HCT116 (cell line): Measurements from ENCODE around the gene ALOX12B.

Source experiments
- EZH2 ChIP-seq: fragments of 200-600 bp; sonication (generic); IDR thresholded peaks from 2 replicates; pipeline ENCODE4 v1.6.1; 2017; ENCODE audit warnings: antibody characterized with exemption, mixed run types
- EZH2phosphoT487 ChIP-seq: fragments of 200-600 bp; IDR thresholded peaks from 2 replicates; pipeline ENCODE4 v1.6.1; 2018; ENCODE audit warnings: antibody characterized with exemption, borderline replicate concordance
- JUND ChIP-seq: IDR thresholded peaks from 2 replicates; pipeline ENCODE4 v1.6.1; 2012
- POLR2A ChIP-seq: IDR thresholded peaks from 2 replicates; pipeline ENCODE4 v1.7.0; 2011; ENCODE audit warnings: borderline replicate concordance; ENCODE audit not compliant: insufficient read depth, insufficient read length; ENCODE audit errors: extremely low read depth
- POLR2AphosphoS5 ChIP-seq: IDR thresholded peaks from 2 replicates; pipeline ENCODE4 v1.6.1; 2011; ENCODE audit warnings: mild to moderate bottlenecking, low read depth, low read length, moderate library complexity
- RAD21 ChIP-seq: IDR thresholded peaks from 2 replicates; pipeline ENCODE4 v1.6.1; 2012; ENCODE audit warnings: low read depth, mild to moderate bottlenecking
- SRF ChIP-seq: IDR thresholded peaks from 2 replicates; pipeline ENCODE4 v1.6.1; 2012; ENCODE audit warnings: low read depth
- YY1 ChIP-seq: IDR thresholded peaks from 2 replicates; pipeline ENCODE4 v1.6.1; 2011; ENCODE audit warnings: low read length, low read depth, moderate library complexity, mild to moderate bottlenecking; ENCODE audit not compliant: insufficient replicate concordance; ENCODE audit errors: extremely low read depth
- ZNF274 ChIP-seq: fragments of 200-500 bp; sonication (Bioruptor generic); IDR thresholded peaks from 2 replicates; pipeline ENCODE4 v1.6.1; 2014; ENCODE audit warnings: mild to moderate bottlenecking, low read depth, low read length, inconsistent platforms
- TF ChIP-seq, protein P1 (sequence below), 3 experiments: fragments of 200-600 bp in 1 of 3; sonication (generic) in 1 of 3; IDR thresholded peaks in 2 of 3; conservative IDR thresholded peaks in 1 of 3; 2 replicates each; pipeline ENCODE4 v1.5.1; 2012 to 2017; ENCODE audit warnings: low read depth in 2 of 3, low read length in 2 of 3, antibody characterized with exemption in 1 of 3, borderline replicate concordance in 1 of 3, control low read depth in 1 of 3, mild to moderate bottlenecking in 1 of 3, mixed read lengths in 1 of 3, mixed run types in 1 of 3, moderate library complexity in 1 of 3; ENCODE audit not compliant: insufficient read depth in 1 of 3
- TF ChIP-seq, protein P2 (sequence below): IDR thresholded peaks from 2 replicates; pipeline ENCODE4 v1.6.1; 2011; ENCODE audit warnings: mild to moderate bottlenecking, low read length, moderate library complexity; ENCODE audit not compliant: insufficient replicate concordance; ENCODE audit errors: extremely low read depth
- TF ChIP-seq, protein P3 (sequence below): IDR thresholded peaks from 2 replicates; pipeline ENCODE4 v1.6.1; 2012
- TF ChIP-seq, protein P4 (sequence below): IDR thresholded peaks from 2 replicates; pipeline ENCODE4 v1.6.1; 2012; ENCODE audit warnings: low read depth

DNA sequence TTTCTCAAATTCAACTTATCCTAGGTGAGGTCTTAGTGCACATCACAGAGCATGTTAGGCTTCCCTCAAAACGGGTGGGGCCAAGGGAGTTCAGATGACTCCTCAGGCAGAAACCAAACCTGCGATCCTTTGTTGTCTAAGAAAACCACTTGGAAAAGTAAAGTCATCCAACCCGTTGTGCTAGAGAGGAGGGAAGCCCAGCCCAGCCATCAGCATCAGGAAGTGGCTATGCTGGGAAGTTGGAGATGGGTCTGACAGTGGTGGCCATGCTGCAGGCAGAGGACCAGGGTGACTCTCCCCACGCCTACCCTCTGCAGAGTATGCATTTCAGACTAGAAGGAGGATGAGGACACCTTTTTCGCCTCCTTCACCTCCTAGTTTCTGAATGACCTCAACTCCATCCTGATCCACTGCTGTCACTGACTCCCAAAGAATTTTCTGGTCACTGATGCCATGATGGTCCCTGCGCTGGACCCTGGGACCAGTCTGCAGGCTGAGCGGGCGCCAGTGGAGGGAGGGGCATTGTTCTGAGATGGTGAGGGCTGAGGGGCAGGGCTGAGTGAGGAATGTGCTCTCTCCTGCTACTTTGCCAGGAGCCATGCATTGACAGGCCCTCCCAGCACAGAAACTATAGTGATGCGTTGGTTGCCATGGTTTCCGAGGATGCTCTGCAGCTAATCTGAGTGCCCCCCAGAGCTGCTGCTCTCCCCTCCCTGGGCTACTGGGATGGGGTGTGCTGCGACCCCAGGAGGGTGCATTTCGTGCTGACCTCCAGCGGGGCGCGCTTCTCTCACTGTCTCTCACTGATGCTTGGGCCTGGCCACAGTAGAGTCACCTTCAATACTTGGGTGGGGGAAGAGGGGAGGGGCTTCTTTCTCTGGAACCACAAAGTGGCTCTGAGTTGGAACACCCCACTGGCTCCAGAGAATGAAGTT is 20.4 kb downstream of the ALOX12B start:
- TF ChIP-seq, protein P1, sequence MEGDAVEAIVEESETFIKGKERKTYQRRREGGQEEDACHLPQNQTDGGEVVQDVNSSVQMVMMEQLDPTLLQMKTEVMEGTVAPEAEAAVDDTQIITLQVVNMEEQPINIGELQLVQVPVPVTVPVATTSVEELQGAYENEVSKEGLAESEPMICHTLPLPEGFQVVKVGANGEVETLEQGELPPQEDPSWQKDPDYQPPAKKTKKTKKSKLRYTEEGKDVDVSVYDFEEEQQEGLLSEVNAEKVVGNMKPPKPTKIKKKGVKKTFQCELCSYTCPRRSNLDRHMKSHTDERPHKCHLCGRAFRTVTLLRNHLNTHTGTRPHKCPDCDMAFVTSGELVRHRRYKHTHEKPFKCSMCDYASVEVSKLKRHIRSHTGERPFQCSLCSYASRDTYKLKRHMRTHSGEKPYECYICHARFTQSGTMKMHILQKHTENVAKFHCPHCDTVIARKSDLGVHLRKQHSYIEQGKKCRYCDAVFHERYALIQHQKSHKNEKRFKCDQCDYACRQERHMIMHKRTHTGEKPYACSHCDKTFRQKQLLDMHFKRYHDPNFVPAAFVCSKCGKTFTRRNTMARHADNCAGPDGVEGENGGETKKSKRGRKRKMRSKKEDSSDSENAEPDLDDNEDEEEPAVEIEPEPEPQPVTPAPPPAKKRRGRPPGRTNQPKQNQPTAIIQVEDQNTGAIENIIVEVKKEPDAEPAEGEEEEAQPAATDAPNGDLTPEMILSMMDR (IDR thresholded peaks at IDR 0.05 in 2 of 3, conservative IDR thresholded peaks at IDR 0.05 in 1 of 3; ENCODE audit: borderline replicate concordance in 1 of 3, insufficient read depth in 1 of 3, low read depth in 2 of 3, low read length in 2 of 3): no peak
- TF ChIP-seq POLR2AphosphoS5 (no peak), SRF (no peak), EZH2 (no peak), YY1 (no peak), EZH2phosphoT487 (no peak), POLR2A (no peak), JUND (no peak), RAD21 (no peak), ZNF274 (no peak)
- TF ChIP-seq, protein P2, sequence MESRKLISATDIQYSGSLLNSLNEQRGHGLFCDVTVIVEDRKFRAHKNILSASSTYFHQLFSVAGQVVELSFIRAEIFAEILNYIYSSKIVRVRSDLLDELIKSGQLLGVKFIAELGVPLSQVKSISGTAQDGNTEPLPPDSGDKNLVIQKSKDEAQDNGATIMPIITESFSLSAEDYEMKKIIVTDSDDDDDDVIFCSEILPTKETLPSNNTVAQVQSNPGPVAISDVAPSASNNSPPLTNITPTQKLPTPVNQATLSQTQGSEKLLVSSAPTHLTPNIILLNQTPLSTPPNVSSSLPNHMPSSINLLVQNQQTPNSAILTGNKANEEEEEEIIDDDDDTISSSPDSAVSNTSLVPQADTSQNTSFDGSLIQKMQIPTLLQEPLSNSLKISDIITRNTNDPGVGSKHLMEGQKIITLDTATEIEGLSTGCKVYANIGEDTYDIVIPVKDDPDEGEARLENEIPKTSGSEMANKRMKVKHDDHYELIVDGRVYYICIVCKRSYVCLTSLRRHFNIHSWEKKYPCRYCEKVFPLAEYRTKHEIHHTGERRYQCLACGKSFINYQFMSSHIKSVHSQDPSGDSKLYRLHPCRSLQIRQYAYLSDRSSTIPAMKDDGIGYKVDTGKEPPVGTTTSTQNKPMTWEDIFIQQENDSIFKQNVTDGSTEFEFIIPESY: no peak
- TF ChIP-seq, protein P3, sequence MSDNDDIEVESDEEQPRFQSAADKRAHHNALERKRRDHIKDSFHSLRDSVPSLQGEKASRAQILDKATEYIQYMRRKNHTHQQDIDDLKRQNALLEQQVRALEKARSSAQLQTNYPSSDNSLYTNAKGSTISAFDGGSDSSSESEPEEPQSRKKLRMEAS: no peak
- TF ChIP-seq, protein P4, sequence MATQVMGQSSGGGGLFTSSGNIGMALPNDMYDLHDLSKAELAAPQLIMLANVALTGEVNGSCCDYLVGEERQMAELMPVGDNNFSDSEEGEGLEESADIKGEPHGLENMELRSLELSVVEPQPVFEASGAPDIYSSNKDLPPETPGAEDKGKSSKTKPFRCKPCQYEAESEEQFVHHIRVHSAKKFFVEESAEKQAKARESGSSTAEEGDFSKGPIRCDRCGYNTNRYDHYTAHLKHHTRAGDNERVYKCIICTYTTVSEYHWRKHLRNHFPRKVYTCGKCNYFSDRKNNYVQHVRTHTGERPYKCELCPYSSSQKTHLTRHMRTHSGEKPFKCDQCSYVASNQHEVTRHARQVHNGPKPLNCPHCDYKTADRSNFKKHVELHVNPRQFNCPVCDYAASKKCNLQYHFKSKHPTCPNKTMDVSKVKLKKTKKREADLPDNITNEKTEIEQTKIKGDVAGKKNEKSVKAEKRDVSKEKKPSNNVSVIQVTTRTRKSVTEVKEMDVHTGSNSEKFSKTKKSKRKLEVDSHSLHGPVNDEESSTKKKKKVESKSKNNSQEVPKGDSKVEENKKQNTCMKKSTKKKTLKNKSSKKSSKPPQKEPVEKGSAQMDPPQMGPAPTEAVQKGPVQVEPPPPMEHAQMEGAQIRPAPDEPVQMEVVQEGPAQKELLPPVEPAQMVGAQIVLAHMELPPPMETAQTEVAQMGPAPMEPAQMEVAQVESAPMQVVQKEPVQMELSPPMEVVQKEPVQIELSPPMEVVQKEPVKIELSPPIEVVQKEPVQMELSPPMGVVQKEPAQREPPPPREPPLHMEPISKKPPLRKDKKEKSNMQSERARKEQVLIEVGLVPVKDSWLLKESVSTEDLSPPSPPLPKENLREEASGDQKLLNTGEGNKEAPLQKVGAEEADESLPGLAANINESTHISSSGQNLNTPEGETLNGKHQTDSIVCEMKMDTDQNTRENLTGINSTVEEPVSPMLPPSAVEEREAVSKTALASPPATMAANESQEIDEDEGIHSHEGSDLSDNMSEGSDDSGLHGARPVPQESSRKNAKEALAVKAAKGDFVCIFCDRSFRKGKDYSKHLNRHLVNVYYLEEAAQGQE: no peak
